Daoy (cell line): ENCODE data around the gene C6orf62. TPM values are rescaled to one million over a fixed set of nuclear protein-coding genes. Genes with fewer than 3 reads are reported as not detected.
"Not testable (repeated sequence)": the region's sequence is repeated elsewhere in the genome, so short reads cannot be mapped to it uniquely, and the experiment has no call there.

Experiments
- DNase-seq: peaks from one replicate; pipeline ENCODE4 v3.0.0-alpha.2; 2015; ENCODE audit warnings: low read depth
- total RNA-seq: library from RNA; depleted of rRNA; stranded (reverse); fragments of >200 nt; shearing (Covaris generic); gene quantifications from 2 replicates; pipeline ENCODE4 v1.2.3, GENCODE V29; 2014

C6orf62 gene
- total RNA-seq, 1 experiment from 2014 or later, result 132 TPM

DNA sequence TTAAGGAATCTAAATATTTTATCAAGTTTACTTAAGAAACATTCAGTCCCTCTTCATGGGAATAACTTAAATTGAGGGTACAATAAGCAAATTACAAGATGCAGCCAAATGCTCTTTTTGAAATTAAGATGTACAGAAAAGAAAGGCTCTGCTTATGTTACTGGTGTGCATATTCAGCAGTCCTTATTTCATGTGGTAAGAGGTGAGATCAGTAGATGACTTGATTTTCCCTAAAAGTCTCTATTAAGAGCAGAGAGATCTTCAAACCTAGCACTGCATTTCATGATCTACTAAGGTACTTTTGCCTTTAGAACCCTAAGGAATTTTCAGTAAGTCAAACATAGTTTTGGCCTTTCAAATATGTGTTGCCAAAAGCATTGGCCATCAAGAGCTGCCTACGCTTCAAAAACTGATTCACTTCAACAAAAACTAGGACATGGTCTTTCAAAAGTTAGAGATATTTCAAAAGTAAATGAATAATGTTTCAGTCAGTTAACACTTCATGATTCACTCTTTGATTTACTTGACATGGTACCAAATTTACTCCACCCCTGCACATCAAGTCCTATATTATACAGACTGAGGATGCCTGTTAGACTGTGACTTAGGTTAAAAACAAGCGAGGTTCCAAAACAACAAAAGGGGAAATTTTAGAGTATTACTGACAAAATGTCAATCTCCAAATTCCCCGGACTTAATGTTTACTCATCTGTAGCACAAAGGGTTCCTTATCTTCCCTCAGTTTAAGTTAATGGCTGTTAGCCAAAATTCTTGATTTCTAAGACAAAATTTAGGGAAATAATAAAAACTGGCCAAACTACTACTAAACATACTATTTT, 19.2 kb downstream of the C6orf62 start:
- no peak for DNase-seq

DNA sequence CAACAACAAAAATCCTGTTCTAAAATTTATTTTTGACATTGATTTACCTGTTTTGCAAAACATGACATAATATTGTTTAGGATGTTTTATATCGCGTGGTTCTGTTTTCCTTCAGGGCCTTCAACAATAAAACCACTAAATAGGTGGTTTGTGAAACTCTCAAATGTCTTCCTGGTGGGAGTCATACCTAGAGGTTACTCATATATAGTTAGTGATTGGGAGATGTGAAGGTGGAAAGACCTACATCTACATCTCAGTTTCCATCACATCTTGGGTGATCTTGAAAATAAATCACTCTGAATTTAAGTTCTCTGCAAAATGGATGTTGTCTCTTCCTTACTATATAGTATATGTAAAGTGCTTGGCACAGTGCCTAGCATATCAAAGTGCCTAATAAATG, 22.9 kb downstream of the C6orf62 start:
- no peak for DNase-seq

DNA sequence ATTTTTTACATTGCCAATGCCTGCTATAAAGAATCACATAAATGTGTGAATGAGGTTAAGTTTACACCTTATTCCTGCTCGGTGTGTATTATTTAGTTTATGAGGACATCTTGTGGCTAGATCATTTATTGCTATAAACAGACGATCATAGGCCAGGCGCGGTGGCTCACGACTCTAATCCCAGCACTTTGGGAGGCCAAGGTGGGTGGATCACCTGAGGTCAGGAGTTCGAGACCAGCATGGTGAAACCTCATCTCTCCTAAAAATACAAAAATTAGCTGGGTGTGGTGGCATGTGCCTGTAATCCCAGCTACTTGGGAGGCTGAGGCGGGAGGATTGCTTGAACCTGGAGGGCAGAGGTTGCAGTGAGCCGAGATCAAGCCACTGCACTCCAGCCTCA, 23.3 kb downstream of the C6orf62 start:
- DNase-seq, result peak; percentile 23

DNA sequence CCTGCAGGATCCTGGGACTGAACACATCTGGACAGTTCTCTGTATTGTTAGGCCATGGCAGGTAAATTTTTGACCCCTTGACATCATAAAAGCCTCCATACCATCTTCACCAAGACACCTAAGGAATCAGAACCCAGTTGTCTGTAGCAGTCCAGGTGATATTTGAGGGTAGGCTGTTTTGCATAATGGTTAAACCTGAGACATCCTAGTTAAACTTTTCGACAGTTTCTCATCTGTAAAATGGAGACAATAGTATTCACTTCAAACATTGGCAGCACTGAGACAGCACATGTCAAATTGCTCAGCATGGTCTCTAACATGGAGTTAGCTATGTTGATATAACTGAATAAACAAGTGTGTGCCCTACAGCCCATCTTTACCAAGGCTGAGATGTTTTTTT, 24.8 kb downstream of the C6orf62 start:
- DNase-seq, result no peak

DNA sequence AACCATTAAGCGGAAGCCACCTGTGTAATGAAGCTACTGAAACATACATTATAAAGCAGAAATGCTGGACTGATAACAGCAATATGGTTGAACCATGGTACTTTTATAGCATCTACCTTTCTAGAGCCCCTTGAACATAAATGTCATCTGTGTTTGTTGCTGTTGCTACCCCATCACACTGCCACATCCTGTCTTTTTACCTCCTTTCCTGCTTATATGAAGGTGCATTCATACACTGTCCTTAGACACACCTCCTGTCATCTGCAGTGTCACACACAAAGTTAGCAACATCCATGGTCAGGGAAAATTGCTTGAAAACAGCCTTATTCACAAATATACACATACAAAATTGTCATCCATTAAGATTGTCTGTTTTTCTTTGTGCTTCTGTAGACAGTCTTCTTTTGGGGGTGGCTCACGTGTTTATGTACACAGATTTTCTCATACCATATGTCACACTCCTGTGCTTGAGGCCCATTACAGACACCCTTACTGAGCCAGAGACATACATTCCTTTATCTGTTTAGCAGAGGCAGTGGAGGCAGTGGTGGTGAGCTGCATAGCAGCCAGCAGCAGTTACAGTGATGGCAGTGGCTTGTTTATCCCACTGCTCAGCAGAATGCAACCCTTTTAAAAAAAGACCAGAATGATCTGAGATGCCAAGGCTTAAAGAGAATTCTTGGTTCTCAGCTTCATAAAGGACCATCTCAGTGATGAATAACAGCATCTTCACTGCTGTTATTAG, 25.9 kb downstream of the C6orf62 start:
- DNase-seq, result no peak

DNA sequence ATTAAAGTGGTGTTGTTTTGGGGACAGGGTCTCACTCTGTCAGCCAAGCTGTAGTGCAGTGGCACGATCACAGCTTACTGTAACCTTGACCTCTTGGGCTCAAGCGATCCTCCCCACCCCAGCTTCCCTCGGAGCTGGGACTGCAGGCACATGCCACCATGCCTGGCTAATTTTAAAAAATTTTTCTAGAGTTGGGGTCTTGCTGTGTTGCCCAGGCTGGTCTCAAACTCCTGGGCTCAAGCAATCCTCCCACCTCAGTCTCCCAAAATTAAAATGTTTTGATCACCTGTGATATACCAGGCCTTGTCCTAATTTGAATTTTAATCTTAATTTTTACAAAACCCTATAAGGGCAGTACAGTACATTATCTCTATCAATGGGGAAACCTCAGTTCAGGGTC, 26.5 kb downstream of the C6orf62 start:
- no peak for DNase-seq

DNA sequence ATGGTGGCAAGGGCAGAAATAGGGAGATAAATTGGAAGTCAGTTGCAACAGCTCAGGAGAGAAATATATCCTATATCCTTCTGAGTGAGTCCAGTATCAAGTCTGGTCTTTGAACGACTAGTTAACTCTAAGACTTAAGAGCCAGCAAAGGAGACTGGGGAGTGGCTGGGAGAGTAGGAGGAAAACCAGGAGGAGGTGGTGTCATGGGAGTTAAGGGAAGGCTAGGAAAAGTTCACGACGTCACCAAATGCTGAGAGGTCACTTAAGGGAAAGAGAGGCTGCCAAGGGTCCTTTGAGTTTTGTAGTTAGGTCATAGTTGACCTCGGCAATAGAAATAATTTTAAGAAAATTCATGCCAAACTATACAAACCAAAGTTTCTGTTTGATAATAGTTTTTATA, 27.0 kb downstream of the C6orf62 start:
- no peak for DNase-seq

DNA sequence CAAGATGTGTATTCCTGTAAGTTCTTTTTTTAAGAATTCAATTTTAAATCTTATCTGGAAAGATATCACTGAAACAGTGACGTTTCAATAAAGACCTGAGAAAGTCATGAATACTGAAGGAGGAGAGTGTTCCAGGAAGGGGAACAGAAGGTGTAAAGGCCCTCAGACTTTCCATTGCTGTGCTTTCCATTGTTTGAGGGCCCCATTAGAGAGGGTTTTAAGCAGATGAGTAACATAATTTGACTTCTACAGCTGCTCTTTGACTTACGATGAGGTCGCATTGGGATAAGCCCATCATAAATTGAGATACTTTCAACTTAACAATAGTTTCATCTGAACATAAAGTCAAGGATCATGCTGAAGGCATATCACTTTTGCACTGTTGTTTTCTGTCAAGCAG, 27.4 kb downstream of the C6orf62 start:
- no peak for DNase-seq

DNA sequence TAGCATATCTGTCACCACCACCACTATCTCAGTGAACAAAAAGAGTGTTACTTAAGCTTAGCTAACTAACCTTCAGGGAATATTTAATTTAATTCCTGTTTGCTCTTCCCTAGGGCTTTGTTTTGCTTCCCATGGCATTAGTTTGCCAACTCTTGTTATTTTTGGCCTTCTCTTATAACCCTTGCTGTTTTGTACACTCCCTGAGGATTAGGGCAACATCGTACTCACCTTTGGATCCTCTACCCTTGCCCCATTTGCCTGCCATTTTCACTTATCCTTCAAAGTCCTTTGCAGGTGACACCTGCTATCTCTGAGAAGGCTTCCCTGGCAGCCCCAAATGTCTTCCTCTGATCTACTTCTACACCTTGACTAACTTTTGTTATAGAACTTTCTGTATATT, 28.4 kb downstream of the C6orf62 start:
- DNase-seq, result no peak

DNA sequence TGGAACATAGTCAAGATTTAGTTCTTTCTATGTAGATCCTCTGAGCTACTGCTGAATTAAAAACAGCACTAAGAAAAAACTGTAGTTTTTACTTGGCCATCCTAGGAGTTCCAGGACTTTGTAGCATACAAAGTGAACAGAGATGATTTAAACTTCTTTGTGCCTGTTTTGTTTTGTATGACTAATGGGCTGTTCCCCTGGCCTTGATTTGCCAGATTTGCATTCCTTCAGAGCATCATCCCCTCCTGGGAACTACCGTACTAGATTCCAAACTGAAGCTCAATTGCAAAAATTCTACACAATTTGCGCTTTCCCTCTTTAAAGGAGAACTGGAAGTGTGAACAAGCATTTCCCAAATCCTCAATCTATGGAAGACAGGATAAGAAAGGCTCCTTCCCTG, 29.0 kb downstream of the C6orf62 start:
- no peak for DNase-seq

DNA sequence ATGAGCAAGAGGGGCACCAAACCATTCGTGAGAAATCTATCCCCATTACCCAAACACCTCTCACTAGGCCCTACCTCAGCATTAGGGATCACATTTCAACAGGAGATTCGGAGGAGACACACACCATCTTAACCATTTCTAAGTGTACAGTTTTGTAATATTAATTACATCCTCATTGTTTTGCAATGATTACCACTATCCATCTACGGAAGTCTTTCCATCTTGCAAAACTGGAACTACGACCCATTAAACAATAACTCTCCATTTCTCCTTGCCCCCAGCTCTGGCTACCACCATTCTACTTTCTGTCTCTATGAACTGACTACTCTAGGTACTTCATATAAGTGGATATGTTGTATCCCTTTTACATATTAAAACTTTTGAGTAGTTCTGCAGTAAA, 32.0 kb downstream of the C6orf62 start:
- DNase-seq, result no peak

DNA sequence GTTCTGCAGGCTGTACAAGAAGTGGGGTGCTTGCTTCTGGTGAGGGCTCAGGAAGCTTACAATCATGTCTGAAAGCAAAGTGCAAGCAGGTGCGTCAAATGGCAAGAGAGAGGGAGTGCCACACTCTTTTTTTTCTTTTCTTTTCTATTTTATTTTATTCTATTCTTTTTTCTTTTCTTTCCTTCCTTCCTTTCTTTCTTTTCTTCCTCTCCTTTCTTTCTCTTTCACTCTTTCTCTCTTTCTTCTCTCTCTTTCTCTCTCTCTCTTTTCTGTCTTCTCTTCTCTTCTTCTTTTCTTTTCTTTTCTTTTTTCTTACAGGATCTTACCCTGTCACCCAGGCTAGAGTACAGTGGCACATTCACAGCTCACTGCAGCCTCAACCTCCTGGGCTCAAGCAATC, 32.5 kb downstream of the C6orf62 start:
- DNase-seq, result no peak

DNA sequence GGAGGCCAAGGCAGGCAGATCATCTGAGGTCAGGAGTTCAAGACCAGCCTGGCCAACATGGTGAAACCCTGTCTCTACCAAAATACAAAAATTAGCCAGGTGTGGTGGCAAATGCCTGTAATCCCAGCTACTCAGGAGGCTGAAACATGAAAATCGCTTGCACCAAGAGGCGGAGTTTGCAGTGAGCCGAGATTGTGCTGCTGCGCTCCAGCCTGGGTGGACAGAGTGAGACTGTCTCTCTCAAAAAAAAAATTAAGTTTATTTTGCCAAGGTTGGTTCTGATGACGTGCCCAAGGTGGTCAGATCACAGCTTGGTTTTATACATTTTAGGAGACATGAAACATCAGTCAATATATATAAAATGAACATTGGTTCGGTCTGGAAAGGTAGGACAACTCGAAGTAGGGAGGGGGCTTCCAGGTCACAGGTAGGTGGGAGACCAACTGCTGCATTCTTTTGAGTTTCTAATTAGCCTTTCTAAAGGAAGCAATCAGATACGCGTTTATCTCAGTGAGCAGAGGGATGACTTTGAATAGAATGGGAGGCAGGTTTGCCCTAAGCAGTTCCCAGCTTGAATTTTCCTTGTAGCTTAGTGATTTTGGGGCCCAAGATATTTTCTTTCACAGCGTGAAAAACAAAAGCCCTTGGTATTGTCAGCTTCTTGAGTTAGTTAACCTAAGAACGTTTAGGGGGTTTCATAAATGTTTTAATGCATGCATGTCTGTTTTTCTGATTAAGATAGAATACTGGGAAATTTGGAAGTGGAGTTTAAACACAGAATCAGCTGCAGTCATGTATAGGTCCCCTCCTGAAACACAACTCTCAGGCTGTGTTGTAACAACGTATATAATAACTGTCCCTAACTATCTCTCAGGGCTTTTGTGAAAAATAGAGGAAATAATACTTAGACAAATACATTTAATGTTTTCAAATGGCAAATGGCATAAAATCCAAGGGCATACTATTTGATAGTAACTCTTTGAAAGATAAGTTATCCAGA, 35.4 kb downstream of the C6orf62 start:
- DNase-seq, result no peak

DNA sequence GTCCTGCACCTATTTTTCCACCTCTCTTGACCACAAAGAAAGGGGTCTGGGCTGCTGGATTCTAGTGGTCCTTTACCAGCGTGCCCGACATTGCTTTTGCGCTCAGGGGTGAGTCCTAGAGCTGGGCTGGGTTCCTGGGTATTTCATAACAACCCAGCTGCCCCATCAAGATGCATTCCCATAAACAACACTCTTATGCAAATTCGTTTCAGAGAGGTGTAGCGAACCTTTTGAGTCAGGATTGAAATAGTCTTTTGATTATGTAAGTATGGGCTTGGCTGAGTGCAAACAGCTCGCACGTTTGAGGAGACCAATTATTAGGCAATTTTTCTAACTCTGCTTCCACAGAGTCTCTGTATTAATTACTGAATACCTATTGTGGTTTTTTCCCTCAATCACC, 38.4 kb downstream of the C6orf62 start:
- no peak for DNase-seq

DNA sequence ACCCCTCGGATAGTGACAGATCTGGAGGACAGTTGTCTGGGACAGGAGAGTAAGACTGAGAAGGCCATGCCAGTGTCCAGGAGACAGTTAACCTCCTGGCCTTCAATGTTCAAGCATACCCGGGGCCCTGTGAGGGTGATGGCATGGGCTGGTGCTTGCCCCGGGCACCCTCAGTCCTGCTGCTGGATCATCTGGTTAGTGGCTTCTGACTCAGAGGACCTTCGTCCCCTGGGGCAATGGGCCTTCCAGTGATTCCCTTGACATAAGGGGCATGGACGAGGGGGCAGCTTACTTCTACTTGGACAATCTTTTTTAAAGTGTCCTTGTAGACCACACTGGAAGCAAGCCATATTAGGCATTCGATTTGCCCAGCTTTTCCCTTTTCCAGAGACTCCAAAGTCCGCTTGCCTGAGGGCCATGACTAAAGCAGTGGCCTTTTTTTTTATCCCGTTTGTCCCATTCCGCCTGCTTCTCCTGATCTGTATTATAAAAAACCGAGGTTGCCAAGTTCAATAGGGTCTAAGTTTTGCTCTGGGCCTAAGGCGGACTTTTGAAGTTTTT, 40.1 kb downstream of the C6orf62 start:
- not testable (repeated sequence) for DNase-seq

DNA sequence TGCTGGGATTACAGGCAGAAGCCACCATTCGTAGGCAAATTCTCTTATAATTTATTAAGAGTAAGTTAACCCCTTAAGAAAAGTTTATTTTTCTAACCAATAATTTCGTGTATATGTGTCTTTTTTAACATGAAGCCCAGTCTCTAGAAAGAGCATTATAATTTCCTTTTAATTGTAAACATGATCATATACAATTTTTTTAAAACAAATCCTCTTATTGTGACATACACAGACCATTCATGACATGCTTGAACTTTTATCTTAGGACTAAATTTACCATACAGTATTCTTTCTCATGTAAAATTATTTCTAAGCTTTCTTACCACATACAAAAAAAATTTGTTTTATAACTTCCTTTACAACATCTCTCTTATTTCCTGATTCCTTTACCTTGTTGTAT, 45.3 kb downstream of the C6orf62 start:
- no peak for DNase-seq

DNA sequence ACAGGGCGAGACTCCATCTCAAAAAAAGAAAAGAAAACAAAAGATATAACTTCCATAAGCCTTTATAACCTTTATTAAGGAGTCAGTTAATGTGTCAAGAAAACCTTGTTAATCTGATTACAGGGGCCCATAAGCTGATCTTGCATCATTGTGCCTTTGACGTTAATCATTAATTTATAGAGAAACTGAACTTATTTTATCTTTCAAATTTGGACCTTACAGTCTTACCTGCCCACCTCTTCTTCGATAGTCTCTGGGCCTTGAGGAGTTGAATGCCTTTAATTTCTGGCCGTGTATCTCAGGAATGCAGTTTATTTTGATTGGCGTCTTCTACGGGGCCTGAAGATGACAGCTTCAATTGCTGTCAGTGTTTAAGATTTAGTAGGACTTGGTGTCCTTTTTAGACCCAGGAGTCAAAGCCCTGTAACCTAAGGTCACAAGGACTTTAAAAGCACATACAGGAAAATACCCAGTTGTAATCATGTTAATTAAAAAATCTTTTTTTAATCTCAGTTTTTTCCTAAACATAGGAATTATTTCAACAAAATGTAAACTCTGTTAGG, 46.3 kb downstream of the C6orf62 start:
- DNase-seq, result no peak

DNA sequence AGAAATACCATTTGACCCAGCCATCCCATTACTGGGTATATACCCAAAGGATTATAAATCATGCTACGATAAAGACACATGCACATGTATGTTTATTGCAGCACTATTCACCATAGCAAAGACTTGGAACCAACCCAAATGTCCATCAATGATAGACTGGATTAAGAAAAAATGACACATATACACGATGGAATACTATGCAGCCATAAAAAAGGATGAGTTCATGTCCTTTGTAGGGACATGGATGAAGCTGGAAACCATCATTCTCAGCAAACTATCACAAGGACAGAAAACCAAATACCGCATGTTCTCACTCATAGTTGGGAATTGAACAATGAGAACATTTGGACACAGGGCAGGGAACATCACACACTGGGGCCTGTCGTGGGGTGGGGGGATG, 47.9 kb downstream of the C6orf62 start:
- DNase-seq, result not testable (repeated sequence)

DNA sequence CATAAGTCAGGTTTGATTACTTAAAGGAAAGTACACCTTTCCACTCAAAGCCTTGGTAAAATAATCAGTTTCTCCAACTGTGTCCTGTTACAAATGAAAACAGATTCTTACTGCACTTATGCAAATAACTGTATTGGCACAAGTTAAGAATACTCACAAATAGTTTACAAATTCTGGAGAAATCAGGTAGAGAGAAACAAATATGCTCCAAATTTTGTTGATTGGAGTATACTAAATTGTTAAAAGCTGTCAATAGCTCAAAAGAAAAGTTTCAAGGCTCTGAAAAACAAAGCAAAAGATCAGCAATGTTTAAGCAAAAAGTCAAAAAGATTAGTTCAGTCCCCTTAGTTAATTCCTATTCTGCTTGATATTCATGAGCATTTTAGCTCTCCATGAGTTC, 48.5 kb downstream of the C6orf62 start:
- not testable (repeated sequence) for DNase-seq

DNA sequence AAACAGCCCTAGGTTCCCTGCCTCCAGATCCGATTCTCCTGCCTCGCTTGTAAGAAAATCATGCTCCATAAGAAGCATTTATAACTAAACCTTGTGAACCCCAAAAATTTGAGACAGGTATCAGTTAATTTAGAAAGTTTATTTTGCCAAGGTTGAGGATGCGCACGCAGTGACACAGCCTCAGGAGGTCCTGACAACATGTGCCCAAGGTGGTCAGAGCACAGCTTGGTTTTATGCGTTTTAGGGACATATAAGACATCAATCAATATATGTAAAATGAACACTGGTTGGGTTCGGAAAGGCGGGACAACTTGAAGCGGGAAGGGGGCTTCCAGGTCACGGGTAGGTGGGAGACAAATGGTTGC, 50.0 kb downstream of the C6orf62 start:
- DNase-seq, result no peak
